GM20431 (cell line): ENCODE results near the gene TPRA1.

Experiments
- in situ Hi-C: fragments of 300-500 bp; cut with MseI, MboI; formaldehyde crosslinking; loops from one replicate; pipeline ENCODE4 v1.15.0; 2020; ENCODE audit warnings: low sequenced_read_pairs; ENCODE audit not compliant: unreplicated experiment

TPRA1 gene

DNA sequence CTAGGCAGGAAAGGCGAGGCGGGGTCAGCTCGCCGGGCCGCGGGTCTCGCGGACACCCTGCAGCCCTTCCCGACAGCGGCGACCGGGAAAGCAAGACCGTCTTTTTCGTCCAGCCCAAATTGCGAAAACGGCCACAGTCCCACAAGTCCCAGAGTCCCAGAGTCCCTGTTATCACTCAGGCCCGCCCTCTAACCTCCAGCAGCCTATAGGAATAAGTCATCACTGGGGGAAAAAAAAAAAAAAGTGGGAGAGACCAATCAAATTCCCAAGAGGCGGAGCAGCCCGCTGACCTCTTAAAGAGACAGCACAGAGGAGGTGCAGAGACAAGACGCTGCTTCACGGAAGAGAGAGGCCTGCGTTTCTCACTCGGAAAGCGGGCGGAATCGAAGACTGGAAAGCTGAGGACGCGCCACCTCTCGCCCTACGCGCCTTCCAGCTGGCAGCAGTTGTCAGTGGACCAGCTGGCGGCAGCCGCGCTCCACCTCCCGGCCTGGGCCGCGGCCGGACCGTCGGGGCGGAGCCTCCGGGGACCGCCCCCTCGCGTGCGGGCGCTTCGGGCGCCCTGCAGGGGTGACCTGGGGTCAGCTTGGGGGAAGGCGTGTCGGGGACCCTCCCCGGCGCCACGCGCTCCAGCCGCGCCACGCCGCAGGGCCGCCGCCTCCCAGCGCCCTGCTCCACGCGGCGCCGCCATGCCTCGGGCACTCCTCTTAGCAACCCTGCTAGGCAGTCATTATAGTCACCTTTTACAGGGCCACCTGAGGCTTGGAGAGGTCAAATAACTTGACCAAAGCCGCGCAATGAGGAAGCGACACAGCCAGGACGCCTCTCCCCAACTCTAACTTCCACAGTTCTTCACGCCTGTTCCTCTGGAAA is at the start of gene TPRA1:
TPRA1 (minus strand) TSS at position 141 of the 873 bp plus-strand sequence. CDS start 10,587 bp downstream, outside the sequence.
- in situ Hi-C loops: no loop called here

DNA sequence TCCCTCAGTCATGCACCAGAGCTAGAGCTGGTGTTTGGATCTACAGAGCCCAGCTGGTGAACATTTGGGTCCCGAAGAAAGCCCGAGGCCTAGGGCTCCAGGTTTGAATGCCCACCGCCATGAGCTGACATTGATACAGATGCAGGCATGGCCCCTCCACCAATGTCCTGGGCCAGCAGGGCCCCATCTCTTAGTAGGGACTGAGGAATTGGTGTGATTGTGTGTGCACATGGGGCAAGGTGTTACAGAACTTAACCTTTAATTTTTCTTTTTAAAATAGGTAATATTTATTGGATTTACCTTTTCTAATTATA is 49.5 kb upstream of the TPRA1 start:
- in situ Hi-C loops: no loop called here

DNA sequence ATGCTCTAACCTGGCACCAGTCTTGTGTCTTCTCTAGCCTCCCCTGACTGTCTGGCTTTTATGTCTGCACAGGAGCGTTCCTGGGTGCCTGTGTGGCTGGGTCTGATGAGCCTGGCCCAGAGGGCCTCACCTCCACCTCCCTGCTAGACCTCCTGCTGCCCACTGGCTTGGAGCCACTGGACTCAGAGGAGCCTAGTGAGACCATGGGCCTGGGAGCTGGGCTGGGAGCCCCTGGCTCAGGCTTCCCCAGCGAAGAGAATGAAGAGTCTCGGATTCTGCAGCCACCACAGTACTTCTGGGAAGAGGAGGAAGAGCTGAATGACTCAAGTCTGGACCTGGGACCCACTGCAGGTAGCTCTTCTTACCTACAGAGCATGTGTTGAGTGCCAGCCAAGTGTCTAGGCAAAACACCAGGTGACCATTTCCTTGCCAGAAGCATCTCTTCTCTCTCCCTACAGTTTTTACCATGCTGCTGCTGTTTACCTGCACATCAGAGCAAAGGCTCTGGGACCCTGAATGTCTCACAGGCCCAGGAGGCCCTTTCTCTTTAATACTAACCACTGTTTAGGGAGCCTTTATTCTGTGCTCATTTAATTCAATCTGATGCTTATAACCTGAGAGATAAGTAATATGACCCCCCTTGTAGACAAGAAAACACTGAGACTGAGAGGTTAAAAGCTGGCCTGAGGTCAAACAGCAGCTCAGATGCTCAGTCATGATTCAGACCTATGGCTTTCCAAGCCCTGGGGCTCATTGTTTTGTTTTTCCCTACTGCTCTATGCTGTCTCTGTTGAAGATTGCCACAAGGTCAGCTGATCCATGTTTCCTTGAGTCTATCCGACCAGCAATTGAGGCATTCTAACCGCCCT is 48.9 kb upstream of the TPRA1 start:
- in situ Hi-C loops: no loop called here

DNA sequence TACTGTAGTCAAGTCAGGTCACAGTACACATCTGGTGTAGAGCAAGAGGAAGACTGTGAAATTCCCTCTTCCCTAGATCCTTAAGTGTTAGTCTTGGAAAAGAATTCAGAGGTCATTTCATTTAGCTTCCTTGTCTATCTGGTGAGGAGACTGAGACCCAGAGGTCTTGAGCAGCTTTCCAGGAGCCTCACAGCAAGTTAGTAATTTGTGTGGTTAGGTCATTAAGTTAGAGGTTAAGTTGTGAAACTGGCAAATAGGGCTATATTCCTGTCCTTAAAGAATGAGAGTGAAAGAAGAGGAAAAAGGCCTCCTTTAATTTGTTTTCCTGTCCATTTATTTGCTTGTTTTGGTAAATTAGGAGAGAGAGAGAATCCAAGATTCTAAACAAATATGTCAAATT is 47.4 kb upstream of the TPRA1 start:
- in situ Hi-C loops: no loop called here

DNA sequence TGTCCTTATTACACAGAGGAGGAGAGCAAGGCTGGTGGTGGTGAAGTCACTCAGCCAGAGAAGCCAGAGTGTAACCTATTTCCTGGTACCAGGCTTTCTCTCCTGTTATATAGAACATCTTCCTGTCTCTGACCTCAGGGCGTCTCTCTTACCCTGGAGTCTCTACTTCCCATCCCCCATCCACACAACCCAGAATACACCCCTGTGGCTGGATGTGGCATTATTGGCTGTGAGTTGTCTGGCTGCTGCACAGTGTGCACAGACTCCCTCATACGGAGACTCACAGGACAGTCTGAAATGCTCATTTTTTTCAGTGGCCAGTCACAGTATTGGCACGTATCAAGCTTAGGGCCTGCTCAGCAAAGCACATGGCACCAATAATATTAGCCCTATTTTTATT is 47.0 kb upstream of the TPRA1 start:
- in situ Hi-C loops: no loop called here

DNA sequence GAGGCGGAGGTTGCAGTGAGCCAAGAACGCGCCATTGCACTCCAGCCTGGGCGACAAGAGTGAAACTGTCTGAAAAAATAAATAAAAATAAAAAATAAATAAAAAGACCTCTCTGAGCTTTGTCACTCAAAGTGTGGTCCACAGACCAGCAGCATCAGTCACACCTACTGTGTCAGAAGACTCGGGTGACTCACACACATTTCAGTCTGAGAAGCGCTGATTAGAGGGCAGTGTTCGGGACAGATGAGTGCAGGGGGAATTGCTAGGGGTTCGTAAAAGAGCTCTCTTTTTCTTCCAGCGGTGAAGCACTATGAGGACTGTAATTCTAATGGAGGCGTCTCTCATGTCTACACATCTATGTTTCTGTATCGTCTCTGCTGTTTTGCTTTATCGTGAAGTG is 44.1 kb upstream of the TPRA1 start:
- in situ Hi-C loops: no loop called here

DNA sequence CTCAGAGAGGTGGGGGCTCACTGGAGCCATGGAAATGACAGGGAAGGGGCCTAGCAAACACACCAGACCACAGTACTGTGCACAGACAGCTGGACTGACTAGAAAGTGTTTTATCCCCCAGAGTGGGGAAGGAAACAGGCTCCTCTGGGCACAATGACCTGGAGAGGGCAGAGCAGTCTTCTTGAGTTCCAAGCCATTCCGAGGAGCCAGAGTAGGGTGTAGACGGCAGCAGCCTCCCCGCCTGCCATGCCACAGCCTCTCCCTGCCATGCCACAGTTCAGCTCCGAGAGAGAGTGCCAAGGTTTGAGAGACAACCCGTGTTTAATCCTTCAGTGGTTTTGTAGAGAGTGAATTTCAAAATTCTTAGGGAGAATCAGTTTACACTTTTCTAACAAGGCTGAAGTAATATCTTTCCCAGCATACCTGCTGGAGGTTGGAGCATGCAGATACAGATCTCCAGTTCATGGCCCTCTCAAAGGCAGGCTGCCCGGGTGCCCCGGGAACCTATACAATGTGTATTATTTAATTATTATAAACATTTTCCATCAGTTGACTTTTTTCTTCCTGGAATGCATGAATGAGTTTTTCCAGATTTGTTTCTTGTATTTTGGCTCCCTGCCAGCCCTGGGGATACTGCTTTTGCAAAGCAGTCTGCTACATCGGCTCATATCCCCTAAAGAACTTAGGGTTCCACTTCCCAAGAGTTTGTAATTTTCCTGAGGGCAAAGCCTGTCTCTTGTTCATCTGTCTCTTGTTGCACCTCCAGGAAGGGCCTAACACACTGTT is 41.7 kb upstream of the TPRA1 start:
- in situ Hi-C loops: no loop called here

DNA sequence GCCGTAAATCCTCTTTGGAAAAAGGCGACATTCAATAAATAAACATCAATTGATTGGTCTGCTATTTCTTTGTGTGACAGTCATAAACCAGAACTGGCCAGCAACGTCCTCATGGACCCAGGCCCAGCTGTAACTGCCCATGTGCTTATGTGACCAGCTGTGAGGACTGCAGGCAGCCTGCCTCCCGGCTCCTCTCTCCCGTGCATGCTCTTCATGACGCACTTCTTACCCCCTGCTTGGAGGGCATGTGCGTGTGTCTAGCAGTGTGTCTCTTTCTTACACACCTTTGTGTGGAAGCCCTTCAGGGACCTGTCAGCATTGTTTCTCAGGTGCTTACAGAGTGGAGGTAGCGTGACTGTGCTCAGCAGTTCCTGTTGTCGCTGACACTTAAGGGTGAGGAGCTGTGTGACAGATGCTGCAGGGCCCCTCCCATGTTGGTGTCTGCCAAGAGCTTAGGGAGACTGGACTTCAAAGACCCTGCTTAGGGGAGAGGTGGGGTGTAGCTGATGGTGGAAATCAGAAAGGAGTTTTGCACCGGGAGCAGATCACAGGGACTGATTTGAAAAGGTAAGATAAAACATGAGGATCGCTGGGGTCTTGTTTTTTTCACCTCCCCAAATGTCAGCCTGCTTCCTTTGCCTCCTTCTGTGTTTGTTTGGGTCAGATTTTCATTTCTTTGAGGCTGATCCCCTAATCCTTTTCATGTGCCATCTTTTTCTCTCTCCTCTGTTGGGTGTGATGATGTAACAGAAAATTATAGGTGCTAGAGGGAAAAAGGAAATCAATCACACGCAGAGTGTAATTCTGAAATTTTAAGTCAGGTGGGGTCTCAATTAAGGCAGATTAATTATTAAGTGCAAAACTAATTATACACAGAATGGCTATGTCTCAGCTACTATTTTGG is 40.5 kb upstream of the TPRA1 start:
- in situ Hi-C loops: no loop called here

DNA sequence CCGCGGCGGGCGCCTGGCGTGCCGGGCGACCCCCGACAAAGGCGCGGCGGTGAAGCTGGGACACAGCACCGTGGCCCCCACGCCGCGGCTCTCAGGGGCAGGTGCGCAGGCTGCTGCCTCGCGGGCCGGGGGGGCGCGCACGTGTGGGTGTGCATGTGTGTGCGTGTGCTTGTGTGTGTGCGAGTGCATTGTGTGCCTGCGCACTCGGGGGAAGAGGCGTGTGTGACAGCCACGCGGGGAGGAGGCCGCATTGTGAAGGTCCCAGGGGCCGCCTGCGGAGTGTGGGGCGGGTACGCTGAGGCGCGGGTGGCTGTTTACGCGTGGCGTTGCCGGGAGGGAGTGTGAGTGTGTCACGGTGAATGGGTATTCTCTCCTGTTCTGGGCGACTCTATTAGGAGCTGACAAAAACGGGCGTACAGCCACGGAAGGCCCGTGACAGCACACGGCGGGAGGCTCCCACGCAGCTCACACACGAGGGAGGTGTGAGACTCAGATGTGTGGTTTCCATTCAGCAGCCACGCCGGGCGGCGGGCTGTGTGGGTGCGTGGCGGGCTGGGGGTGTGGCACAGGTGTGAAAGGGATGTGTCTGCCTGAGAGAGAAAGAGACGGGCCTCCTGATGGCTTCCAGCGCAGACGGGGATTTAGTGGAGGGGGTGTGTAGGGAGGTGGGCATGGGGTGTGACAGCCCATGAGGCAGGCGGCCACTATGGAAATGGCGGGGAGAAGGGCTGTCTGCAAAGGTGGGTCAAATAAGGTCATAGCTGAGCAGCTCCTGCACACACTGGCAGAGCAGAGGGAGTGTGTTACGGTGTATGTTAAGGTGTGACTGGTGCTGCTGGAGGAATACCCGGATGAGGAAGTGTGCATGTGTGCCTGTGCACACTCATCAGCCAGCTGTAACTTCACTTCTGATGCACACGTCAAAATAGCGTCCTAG is 39.2 kb upstream of the TPRA1 start:
- in situ Hi-C loops: no loop called here

DNA sequence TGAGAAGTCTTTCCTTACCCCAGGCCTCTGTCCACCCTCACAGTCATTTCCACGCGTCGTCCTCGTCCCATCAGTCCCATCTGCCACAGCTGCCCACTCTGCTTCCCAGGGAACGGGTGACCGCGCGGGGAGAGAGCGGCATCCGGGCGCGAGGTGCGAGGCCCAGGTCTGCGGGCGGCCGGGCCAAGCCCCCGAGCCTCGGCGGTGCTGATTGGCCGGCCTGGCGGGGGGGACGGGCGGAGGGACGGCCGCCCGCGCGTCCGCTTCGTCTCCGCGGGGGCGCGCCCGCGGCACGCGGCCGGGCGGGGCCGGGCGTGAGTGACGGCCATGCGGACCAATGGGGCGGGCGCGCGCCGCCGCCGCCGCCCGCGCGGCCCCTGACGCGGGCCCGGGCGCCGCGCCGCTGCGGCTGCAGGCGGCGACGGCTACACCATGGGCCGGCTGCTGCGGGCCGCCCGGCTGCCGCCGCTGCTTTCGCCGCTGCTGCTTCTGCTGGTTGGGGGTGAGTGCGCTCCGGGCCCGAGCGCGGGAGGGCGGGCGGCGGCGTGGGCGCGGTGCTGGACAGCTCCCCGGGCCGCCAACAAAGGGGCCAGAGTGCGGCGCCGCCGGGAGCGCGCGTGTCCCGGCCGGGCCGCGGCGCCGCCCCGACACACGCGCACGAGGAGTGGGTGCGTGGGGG is 38.4 kb upstream of the TPRA1 start, which contains the start of gene PODXL2:
PODXL2 (plus strand) TSS at position 398 of the 679 bp plus-strand sequence; CDS start at position 433, 35 bp downstream.
- in situ Hi-C loops: no loop called here

DNA sequence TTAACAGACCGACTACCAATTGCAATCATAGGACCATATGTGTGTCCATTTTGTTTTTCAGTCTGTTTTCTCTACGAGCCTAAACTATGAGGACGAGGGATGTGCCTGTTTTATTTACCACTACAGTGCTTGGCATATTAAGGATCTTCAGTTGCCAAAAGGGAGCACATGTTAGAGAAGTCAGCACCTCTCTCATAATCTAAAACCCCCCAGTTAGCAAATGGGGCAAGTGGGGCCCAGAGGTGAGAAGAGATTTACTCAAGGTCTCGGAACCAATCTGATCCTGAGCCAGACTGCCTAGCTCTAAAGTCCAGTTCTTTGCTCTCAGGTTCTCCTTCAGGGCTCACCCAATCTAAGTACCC is 37.9 kb upstream of the TPRA1 start:
- in situ Hi-C loops: no loop called here

DNA sequence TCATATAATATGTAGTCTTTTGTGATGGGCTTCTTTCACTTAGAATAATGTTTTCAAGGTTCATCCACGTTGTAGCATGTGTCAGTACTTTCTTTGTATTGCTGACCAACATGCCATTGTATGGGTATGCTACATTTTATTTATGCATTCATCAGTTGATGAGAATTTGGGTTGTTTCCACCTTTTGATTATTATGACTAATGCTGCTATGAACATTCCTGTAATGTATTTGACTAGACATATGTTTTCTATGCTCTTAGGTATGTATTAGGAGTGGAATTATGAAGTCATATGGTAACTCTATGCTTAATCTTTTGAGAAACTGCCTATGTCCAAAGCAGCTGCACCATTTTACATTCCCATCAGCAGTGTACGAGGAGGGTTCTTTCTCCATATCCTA is 35.3 kb upstream of the TPRA1 start:
- in situ Hi-C loops: no loop called here

DNA sequence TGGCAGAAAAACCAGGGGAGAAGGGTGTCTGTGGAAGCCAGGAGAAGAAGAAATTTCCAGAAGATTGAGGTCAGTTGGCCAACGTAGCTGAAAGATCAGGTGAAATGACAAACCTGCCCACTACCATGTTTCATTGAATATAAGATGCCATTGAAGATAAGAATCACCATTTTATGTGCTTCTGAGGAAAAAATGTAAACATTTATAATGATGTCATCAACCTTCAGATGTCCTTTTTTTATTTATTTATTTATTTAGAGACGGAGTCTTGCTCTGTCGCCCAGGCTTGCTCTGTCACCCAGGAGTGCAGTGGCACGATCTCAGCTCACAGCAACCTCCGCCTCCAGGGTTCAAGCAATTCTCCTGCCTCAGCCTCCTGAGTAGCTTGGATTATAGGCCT is 33.5 kb upstream of the TPRA1 start:
- in situ Hi-C loops: no loop called here

DNA sequence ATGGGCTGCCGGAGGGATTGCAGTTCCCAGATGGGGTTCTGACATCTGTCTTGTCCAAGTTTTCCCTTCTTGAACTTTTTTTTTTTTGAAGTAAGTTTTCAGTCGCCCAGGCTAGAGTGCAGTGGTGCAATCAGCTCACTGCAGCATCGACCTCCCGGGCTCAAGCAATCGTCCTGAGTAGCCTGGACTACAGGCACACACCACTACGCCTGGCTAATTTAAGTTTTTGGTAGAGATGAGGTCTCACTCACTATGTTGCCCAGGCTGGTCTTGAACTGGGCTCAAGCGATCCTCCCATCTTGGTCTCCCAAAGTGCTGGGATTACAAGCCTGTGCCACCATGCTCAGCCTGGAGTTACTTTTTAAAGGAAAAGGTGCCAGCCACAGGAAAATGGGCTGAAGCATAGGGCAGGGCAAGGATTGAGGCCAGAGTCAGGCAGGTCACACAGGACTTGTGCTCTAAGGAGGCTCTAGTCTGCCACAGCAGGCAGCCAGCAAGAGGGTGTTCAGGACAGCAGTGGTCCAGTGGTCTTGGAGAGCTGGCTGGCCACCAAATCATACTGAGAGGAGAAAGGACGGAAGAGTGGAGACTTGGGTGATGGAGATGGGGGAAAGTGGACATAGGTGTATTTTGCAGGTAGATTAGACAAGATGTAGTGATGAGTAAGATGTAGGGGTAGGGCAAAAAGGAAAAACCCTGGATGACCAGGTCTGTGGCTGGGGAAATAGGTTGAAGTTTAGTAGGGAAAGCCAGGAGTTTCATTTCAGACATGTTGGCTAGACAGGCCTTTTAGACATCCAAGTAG is 32.4 kb upstream of the TPRA1 start:
- in situ Hi-C loops: no loop called here

DNA sequence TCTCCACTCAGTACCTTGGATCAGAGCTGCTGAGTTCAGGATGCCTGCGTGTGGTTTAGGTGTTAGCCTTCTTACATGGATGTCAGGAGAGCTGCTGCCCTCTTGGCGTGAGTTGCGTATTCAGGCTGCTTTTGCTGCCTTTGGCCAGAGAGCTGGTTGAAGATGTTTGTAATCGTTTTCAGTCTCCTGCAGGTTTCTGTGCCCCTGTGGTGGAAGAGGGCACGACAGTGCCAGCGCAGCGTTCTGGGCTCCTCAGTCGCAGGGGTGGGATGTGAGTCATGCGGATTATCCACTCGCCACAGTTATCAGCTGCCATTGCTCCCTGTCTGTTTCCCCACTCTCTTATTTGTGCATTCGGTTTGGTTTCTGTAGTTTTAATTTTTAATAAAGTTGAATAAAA is 31.5 kb upstream of the TPRA1 start:
- in situ Hi-C loops: no loop called here

DNA sequence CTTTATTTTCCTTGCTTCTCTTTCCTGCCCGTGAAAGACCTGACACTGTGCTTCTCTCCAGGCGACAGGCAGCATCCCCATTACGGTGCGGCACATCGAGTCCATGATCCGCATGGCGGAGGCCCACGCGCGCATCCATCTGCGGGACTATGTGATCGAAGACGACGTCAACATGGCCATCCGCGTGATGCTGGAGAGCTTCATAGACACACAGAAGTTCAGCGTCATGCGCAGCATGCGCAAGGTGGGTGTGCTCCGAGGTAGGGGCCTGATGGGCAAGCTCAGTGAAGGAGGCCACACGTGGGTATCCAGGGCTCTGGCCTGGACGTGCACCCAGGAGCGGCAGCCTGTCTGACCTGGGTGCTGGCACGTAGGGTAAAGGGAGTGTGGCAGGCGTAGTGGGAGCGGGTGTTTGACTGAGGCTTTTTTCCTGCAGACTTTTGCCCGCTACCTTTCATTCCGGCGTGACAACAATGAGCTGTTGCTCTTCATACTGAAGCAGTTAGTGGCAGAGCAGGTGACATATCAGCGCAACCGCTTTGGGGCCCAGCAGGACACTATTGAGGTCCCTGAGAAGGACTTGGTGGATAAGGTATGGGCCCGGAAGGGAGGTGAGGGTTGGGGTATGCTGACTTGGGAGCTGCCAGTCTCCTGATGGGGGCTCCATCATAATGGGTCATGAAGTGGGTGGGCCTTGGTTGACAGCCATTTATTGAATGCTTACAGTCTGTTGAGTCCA is 30.3 kb upstream of the TPRA1 start:
- in situ Hi-C loops: no loop called here
